ENCODE data around the gene HRC. TPM values are rescaled to one million over a fixed set of nuclear protein-coding genes. Genes with fewer than 3 reads are reported as not detected.
A peak's percentile ranks its signal among the peaks of the same experiment; 100 is the strongest.

The HRC gene, protein sequence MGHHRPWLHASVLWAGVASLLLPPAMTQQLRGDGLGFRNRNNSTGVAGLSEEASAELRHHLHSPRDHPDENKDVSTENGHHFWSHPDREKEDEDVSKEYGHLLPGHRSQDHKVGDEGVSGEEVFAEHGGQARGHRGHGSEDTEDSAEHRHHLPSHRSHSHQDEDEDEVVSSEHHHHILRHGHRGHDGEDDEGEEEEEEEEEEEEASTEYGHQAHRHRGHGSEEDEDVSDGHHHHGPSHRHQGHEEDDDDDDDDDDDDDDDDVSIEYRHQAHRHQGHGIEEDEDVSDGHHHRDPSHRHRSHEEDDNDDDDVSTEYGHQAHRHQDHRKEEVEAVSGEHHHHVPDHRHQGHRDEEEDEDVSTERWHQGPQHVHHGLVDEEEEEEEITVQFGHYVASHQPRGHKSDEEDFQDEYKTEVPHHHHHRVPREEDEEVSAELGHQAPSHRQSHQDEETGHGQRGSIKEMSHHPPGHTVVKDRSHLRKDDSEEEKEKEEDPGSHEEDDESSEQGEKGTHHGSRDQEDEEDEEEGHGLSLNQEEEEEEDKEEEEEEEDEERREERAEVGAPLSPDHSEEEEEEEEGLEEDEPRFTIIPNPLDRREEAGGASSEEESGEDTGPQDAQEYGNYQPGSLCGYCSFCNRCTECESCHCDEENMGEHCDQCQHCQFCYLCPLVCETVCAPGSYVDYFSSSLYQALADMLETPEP
- polyA plus RNA-seq: 1.8 TPM
- long read RNA-seq, donor 1: 0 reads
- long read RNA-seq, donor 2: 0 reads
- long read RNA-seq, donor 3: 0 reads
- long read RNA-seq, donor 4: 0 reads
- long read RNA-seq, donor 5, partial matches to known transcripts: 0 of 1 reads
- long read RNA-seq, donor 5, other reads (novel, unspliced or antisense): 0 of 1 reads
- long read RNA-seq, donor 6, partial matches to known transcripts: 0 of 1 reads
- long read RNA-seq, donor 6, other reads (novel, unspliced or antisense): 0 of 1 reads
- long read RNA-seq, donor 7: 0 reads
- long read RNA-seq, donor 8, partial matches to known transcripts: 0 of 1 reads
- long read RNA-seq, donor 8, other reads (novel, unspliced or antisense): 0 of 1 reads
- long read RNA-seq, donor 9: 0 reads
- long read RNA-seq, donor 10: 0 reads
- long read RNA-seq, donor 11, partial matches to known transcripts: 0 of 1 reads
- long read RNA-seq, donor 11, other reads (novel, unspliced or antisense): 0 of 1 reads

DNA sequence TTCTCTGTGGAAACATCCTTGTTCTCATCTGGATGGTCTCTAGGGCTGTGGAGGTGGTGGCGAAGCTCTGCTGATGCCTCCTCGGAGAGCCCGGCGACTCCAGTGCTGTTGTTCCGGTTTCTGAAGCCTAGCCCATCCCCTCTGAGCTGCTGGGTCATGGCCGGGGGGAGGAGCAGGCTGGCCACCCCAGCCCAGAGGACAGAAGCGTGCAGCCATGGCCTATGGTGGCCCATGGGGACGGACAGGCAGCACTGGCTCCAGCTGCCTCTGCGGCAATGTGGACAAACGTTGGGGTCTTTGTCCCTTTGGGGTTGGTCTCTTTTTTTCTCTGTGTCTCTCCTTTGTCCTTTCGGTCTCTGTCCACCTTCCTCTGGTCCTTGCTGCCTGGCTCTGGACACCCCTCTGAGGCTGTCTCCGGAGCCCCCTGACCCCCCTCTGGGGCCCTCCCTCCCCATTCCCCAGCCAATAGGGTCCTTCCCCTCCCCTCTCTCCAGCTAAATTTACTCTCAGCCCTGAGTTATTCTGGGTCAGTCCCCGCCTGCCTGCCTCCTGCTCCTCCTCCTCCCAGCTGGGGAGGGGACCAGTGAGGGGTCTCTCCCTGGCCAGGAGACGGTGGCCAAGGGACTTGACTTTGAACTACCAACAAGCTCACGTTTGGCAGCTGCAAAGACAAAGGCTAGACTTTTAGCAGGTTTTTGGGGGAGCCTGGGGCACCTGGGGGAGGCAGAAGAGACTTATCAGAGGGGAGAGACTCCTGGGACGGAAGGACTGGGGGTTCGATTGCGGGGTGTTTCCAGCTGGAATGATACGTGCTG, at the start of gene HRC:
Gene HRC (minus strand): TSS at position 392 of the 815 bp plus-strand sequence. CDS start 159 bp downstream, at position 233.
- H3K27ac ChIP-seq (ENCODE audit: low read length): no peak within 1 kb of the TSS
- DNase-seq: peak in 1 of 2 donors; percentile 11

DNA sequence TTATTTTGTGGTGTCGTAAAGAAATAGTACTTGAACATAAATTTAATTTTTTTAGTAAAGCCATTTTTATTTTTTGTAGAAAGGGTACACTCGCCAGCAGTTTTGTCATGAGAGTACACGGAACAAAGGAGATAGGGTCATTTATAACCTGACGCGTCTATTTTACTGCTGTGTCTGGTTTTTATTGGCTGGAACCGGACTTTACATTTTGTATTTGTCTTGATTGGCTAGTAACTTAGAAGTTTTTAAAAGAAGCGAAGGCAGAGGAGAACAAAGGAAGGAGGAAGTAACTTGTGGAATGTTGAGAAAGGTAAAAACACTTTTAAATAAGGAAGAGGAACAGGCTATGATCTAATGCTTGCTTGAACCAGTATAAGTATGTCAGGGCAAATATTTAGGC, 45.8 kb upstream of the HRC start:
- H3K4me3 ChIP-seq (ENCODE audit: low read length): no peak overlapping the region
- DNase-seq: no peak
- H3K4me1 ChIP-seq (ENCODE audit: control insufficient read depth, insufficient read depth, low read length): no peaks in the 10 kb centered on the region
- 93% methylated on average over 6 of the region's 7 CpGs for WGBS (ENCODE audit: insufficient coverage, low lambda C conversion rate)
- peaks cover 3% of the 10 kb centered on the region for H3K36me3 ChIP-seq (ENCODE audit: control insufficient read depth, insufficient read depth, low read length)
- no peak overlapping the region for H3K27ac ChIP-seq (ENCODE audit: low read length)
- H3K27me3 ChIP-seq (ENCODE audit: control insufficient read depth, insufficient read depth, low read length): peaks cover 9% of the 10 kb centered on the region
- no peaks in the 10 kb centered on the region for H3K9me3 ChIP-seq (ENCODE audit: control insufficient read depth, low read depth, low read length)

More for the DNA sequence above, at the start of gene HRC:
- Histone ChIP-seq H3K36me3 (ENCODE audit: control insufficient read depth, insufficient read depth, low read length) (no peaks in the 10 kb centered on the region), H3K9me3 (ENCODE audit: control insufficient read depth, low read depth, low read length) (peaks cover 10% of the 10 kb centered on the region), H3K4me3 (ENCODE audit: low read length) (no peak within 1 kb of the TSS), H3K4me1 (ENCODE audit: control insufficient read depth, insufficient read depth, low read length) (peaks cover 19% of the 10 kb centered on the region), H3K27me3 (ENCODE audit: control insufficient read depth, insufficient read depth, low read length) (peaks cover 61% of the 10 kb centered on the region)
- no CpG with 5 or more reads among the region's 19 CpGs for WGBS (ENCODE audit: insufficient coverage, low lambda C conversion rate)

DNA sequence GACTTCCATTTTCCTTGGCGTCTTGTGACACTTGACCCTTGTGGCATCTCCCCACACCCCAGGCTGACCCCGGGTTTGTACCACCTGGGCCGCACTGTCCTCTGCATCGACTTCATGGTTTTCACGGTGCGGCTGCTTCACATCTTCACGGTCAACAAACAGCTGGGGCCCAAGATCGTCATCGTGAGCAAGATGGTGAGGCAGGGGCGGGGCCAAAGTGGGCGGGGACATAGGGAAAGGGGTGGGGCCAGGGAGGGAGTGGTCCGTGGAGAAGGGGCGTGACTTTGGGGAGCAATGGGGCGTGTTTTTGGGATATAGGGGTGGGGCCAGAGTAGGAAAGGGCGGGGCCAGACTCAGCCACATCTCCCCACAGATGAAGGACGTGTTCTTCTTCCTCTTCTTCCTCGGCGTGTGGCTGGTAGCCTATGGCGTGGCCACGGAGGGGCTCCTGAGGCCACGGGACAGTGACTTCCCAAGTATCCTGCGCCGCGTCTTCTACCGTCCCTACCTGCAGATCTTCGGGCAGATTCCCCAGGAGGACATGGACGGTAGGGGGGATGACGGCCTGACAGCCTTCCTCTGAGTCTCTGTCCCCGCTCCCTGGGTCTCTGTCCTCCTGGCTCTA, 45.2 kb upstream of the HRC start:
- H3K4me1 ChIP-seq (ENCODE audit: control insufficient read depth, insufficient read depth, low read length): no peaks in the 10 kb centered on the region
- peaks cover 3% of the 10 kb centered on the region for H3K36me3 ChIP-seq (ENCODE audit: control insufficient read depth, insufficient read depth, low read length)
- 60% methylated on average over 1 of the region's 29 CpGs for WGBS (ENCODE audit: insufficient coverage, low lambda C conversion rate)
- H3K4me3 ChIP-seq (ENCODE audit: low read length): no peak overlapping the region
- no peak overlapping the region for H3K27ac ChIP-seq (ENCODE audit: low read length)
- no peaks in the 10 kb centered on the region for H3K9me3 ChIP-seq (ENCODE audit: control insufficient read depth, low read depth, low read length)
- DNase-seq: no peak
- H3K27me3 ChIP-seq (ENCODE audit: control insufficient read depth, insufficient read depth, low read length): peaks cover 11% of the 10 kb centered on the region

DNA sequence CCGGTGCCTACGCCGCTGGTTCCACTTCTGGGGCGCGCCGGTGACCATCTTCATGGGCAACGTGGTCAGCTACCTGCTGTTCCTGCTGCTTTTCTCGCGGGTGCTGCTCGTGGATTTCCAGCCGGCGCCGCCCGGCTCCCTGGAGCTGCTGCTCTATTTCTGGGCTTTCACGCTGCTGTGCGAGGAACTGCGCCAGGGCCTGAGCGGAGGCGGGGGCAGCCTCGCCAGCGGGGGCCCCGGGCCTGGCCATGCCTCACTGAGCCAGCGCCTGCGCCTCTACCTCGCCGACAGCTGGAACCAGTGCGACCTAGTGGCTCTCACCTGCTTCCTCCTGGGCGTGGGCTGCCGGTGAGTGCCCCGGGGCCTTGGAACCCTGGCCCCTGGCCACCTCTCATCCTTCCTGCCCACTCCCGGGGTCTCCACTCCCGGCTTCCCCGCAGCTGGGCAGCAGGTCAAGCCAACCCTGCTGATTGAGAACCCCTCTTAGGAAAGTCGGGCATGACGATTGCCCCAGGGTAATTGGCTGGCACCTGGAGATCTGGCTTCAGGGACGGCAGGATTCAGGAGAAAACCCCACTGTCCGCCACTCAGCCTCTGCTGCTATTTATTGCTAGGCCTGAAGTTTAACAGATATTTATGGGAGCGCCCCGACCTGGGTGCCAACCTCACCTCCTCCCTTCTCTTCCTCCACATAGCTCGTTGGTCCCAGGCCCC, 41.5 kb upstream of the HRC start:
- 80% methylated on average over 3 of the region's 40 CpGs for WGBS (ENCODE audit: insufficient coverage, low lambda C conversion rate)

DNA sequence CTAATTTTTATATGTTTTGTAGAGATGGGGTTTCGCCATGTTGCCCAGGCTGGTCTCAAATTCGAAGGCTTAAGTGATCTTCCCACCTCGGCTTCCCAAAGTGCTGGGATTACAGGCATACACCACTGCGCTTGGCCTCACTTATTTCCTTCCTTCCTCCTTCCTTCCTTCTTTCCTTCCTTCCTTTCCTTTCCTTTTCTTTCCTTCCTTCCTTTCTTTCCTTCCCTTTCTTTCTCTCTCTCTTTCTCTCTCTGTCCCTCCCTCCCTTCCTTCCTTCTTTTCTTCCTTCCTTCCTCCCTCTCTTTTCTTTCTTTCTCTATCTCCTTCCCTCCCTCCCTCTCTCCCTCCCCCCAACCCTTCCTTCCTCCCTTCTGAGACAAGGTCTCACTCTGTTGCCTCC, 39.2 kb upstream of the HRC start:
- Histone ChIP-seq H3K27me3 (ENCODE audit: control insufficient read depth, insufficient read depth, low read length) (peaks cover 23% of the 10 kb centered on the region), H3K36me3 (ENCODE audit: control insufficient read depth, insufficient read depth, low read length) (no peaks in the 10 kb centered on the region), H3K27ac (ENCODE audit: low read length) (no peak overlapping the region), H3K4me3 (ENCODE audit: low read length) (no peak overlapping the region), H3K9me3 (ENCODE audit: control insufficient read depth, low read depth, low read length) (peaks cover 5% of the 10 kb centered on the region), H3K4me1 (ENCODE audit: control insufficient read depth, insufficient read depth, low read length) (no peaks in the 10 kb centered on the region)
- 79% methylated on average over 2 of the region's 4 CpGs for WGBS (ENCODE audit: insufficient coverage, low lambda C conversion rate)
- DNase-seq: no peak

More for the DNA sequence above, 41.5 kb upstream of the HRC start:
- no peaks in the 10 kb centered on the region for H3K4me1 ChIP-seq (ENCODE audit: control insufficient read depth, insufficient read depth, low read length)
- H3K36me3 ChIP-seq (ENCODE audit: control insufficient read depth, insufficient read depth, low read length): no peaks in the 10 kb centered on the region
- no peak overlapping the region for H3K4me3 ChIP-seq (ENCODE audit: low read length)
- no peak overlapping the region for H3K27ac ChIP-seq (ENCODE audit: low read length)
- H3K9me3 ChIP-seq (ENCODE audit: control insufficient read depth, low read depth, low read length): peaks cover 5% of the 10 kb centered on the region
- no peak for DNase-seq
- H3K27me3 ChIP-seq (ENCODE audit: control insufficient read depth, insufficient read depth, low read length): peaks cover 13% of the 10 kb centered on the region

DNA sequence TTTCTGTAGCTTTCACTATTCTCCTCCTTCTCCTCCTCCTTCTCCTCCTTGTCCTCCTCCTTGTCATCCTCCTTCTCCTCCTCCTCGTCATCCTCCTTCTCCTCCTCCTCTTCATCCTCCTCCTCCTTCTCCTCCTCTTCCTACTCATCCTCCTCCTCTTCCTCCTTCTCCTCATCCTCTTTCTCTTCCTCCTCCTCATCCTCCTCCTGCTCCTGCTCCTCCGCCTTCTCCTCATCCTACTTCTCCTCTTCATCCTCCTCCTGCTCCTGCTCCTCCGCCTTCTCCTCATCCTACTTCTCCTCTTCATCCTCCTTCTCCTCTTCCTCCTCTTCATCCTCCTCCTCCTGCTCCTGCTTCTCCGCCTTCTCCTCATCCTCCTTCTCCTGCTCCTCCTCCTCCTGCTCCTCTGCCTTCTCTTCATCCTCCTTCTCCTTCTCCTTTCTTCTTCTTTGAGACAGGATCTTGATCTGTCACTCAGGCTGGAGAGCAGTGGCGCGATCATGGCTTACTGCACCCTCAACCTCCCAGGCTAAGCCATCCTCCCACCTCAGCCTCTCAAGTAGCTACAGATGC, 38.7 kb upstream of the HRC start:
- 96% methylated on average over 4 of the region's 6 CpGs for WGBS (ENCODE audit: insufficient coverage, low lambda C conversion rate)
- Histone ChIP-seq H3K36me3 (ENCODE audit: control insufficient read depth, insufficient read depth, low read length) (peaks cover 2% of the 10 kb centered on the region), H3K27ac (ENCODE audit: low read length) (no peak overlapping the region)

DNA sequence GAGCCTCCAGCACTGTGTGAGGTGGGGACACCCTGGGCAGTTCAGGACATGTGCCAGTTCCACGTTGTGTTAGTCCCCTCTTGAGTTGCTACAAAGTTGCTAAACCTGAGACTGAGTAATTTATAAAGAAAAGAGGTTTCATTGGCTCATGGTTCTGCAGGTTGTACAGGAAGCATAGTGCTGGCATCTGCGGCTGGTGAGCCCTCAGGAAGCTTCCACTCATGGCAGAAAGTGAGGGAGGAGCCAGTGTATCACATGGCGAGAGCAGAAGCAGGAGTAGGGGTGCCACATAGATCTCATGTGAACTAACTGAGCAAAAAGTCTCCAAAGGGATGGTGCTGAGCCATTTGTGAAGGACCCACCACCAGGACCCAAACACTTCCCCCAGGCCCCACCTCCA, 35.6 kb upstream of the HRC start:
- Histone ChIP-seq H3K36me3 (ENCODE audit: control insufficient read depth, insufficient read depth, low read length) (peaks cover 4% of the 10 kb centered on the region), H3K27me3 (ENCODE audit: control insufficient read depth, insufficient read depth, low read length) (peaks cover 27% of the 10 kb centered on the region), H3K9me3 (ENCODE audit: control insufficient read depth, low read depth, low read length) (peaks cover 5% of the 10 kb centered on the region), H3K4me1 (ENCODE audit: control insufficient read depth, insufficient read depth, low read length) (no peaks in the 10 kb centered on the region), H3K27ac (ENCODE audit: low read length) (no peak overlapping the region), H3K4me3 (ENCODE audit: low read length) (no peak overlapping the region)
- 80% methylated on average over 1 of the region's 3 CpGs for WGBS (ENCODE audit: insufficient coverage, low lambda C conversion rate)
- DNase-seq: no peak

More for the DNA sequence above, 38.7 kb upstream of the HRC start:
- Histone ChIP-seq H3K9me3 (ENCODE audit: control insufficient read depth, low read depth, low read length) (peaks cover 5% of the 10 kb centered on the region), H3K4me1 (ENCODE audit: control insufficient read depth, insufficient read depth, low read length) (no peaks in the 10 kb centered on the region), H3K4me3 (ENCODE audit: low read length) (no peak overlapping the region), H3K27me3 (ENCODE audit: control insufficient read depth, insufficient read depth, low read length) (peaks cover 28% of the 10 kb centered on the region)
- no peak for DNase-seq

DNA sequence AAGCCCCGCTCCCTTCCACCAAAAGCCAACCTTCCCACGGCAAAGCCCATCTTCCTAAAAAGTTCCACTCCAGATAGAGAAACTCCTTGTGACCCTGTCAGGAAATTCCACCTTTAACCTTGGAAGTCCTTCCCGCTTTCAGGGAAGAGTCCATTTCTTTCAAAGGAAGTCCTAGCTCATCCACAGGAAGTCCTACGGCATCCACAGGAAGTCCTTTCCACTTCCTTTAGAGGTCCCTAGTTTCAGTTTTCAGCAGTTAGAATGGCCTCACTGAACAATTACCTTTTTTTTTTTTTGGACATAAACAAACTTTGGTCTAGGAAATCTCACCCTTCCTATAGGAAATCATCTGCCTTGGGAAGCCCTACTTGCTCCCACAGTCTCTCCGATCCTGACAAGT, 34.1 kb upstream of the HRC start:
- peaks cover 27% of the 10 kb centered on the region for H3K27me3 ChIP-seq (ENCODE audit: control insufficient read depth, insufficient read depth, low read length)
- no CpG with 5 or more reads among the region's 5 CpGs for WGBS (ENCODE audit: insufficient coverage, low lambda C conversion rate)
- no peak overlapping the region for H3K4me3 ChIP-seq (ENCODE audit: low read length)
- H3K9me3 ChIP-seq (ENCODE audit: control insufficient read depth, low read depth, low read length): peaks cover 10% of the 10 kb centered on the region
- peaks cover 4% of the 10 kb centered on the region for H3K36me3 ChIP-seq (ENCODE audit: control insufficient read depth, insufficient read depth, low read length)
- H3K4me1 ChIP-seq (ENCODE audit: control insufficient read depth, insufficient read depth, low read length): no peaks in the 10 kb centered on the region
- no peak overlapping the region for H3K27ac ChIP-seq (ENCODE audit: low read length)
- no peak for DNase-seq

Data from large intestine (tissue), 12 donors.